Neural cell (in vitro differentiated cells): ENCODE measurements around the gene TOB1. TPM values are rescaled to one million over a fixed set of nuclear protein-coding genes. Genes with fewer than 3 reads are reported as not detected.
"Not testable (repeated sequence)": the region's sequence is repeated elsewhere in the genome, so short reads cannot be mapped to it uniquely, and the experiment has no call there.

ENCODE experiments used
- H2AFZ ChIP-seq: fragments of 200-600, 300-800 bp; sonication (generic), shearing (Covaris generic); 2 replicates; pipeline ENCODE4 v1.6.0; 2014; ENCODE audit warnings: low read depth, mild to moderate bottlenecking, antibody characterized with exemption, low read length, moderate library complexity
- H3F3A ChIP-seq: fragments of 200-600 bp; shearing (Covaris generic); 2 replicates; pipeline ENCODE4 v1.6.1; 2016; ENCODE audit warnings: mild to moderate bottlenecking, moderate library complexity, mixed read lengths, antibody characterized with exemption, low read length; ENCODE audit not compliant: insufficient read depth, poor library complexity, severe bottlenecking
- H3K27ac ChIP-seq: fragments of 200-600, 300-800 bp; sonication (generic), shearing (Covaris generic); 2 replicates; pipeline ENCODE4 v1.5.1; 2014; ENCODE audit warnings: mild to moderate bottlenecking, low read length, moderate library complexity
- H3K27me3 ChIP-seq: fragments of 300-800, 200-600 bp; sonication (generic), shearing (Covaris generic); 2 replicates; pipeline ENCODE4 v1.6.0; 2014; ENCODE audit warnings: mild to moderate bottlenecking, low read depth, low read length, moderate library complexity; ENCODE audit not compliant: insufficient read depth
- H3K36me3 ChIP-seq: fragments of 300-800, 200-600 bp; sonication (generic), shearing (Covaris generic); 2 replicates; pipeline ENCODE4 v1.5.1; 2014; ENCODE audit warnings: mild to moderate bottlenecking, antibody characterized with exemption, low read length, moderate library complexity; ENCODE audit not compliant: insufficient read depth
- H3K4me2 ChIP-seq: fragments of 300-800, 200-600 bp; sonication (generic), shearing (Covaris generic); 2 replicates; pipeline ENCODE4 v1.6.0; 2014; ENCODE audit warnings: mild to moderate bottlenecking, low read length
- H3K4me3 ChIP-seq: fragments of 300-800, 200-600 bp; sonication (generic), shearing (Covaris generic); 2 replicates; pipeline ENCODE4 v1.5.1; 2014; ENCODE audit warnings: mild to moderate bottlenecking, low read length, moderate library complexity
- H3K79me2 ChIP-seq: fragments of 200-600 bp; shearing (Covaris generic); replicated peaks from 2 replicates; pipeline ENCODE4 v1.6.0; 2014; ENCODE audit warnings: mild to moderate bottlenecking, low read length, moderate library complexity; ENCODE audit not compliant: insufficient read depth
- H3K9ac ChIP-seq: fragments of 300-800, 200-600 bp; sonication (generic), shearing (Covaris generic); 2 replicates; pipeline ENCODE4 v1.6.1; 2016; ENCODE audit warnings: mild to moderate bottlenecking, low read length, mixed read lengths
- H3K9me2 ChIP-seq: fragments of 200-600 bp; shearing (Covaris generic); 2 replicates; pipeline ENCODE4 v1.6.1; 2016; ENCODE audit warnings: mild to moderate bottlenecking, low read length, mixed read lengths; ENCODE audit not compliant: insufficient read depth
- H3K9me3 ChIP-seq: fragments of 200-600, 300-800 bp; sonication (generic), shearing (Covaris generic); 2 replicates; pipeline ENCODE4 v1.6.1; 2016; ENCODE audit warnings: mild to moderate bottlenecking, mixed run types, low read length, moderate library complexity, mixed read lengths
- H4K20me1 ChIP-seq: fragments of 200-600 bp; shearing (Covaris generic); 2 replicates; pipeline ENCODE4 v1.6.1; 2016; ENCODE audit warnings: mild to moderate bottlenecking, mixed run types; ENCODE audit not compliant: insufficient read depth
- CTCF ChIP-seq: fragments of 450-650 bp; IDR thresholded peaks from 2 replicates; pipeline ENCODE4 v1.5.1; 2014; ENCODE audit warnings: antibody characterized with exemption, mild to moderate bottlenecking, moderate library complexity; ENCODE audit not compliant: poor library complexity, severe bottlenecking
- EP300 ChIP-seq: fragments of 450-650 bp; conservative IDR thresholded peaks from 2 replicates; pipeline ENCODE4 v1.6.1; 2014; ENCODE audit warnings: antibody characterized with exemption, mild to moderate bottlenecking, moderate library complexity; ENCODE audit not compliant: poor library complexity, severe bottlenecking
- EZH2 ChIP-seq: fragments of 200-600, 300-800 bp; shearing (Covaris generic), sonication (generic); IDR thresholded peaks from 2 replicates; pipeline ENCODE4 v1.6.1; 2014; ENCODE audit warnings: antibody characterized with exemption, low read length, borderline replicate concordance, mild to moderate bottlenecking; ENCODE audit not compliant: insufficient read depth, poor library complexity, severe bottlenecking
- MXI1 ChIP-seq: fragments of 450-650 bp; conservative IDR thresholded peaks from 2 replicates; pipeline ENCODE4 v1.6.1; 2014; ENCODE audit warnings: antibody characterized with exemption, mild to moderate bottlenecking; ENCODE audit not compliant: poor library complexity, severe bottlenecking
- POLR2AphosphoS5 ChIP-seq: IDR thresholded peaks from 2 replicates; pipeline ENCODE4 v1.6.1; 2012
- RAD21 ChIP-seq: fragments of 450-650 bp; conservative IDR thresholded peaks from 2 replicates; pipeline ENCODE4 v1.6.1; 2014; ENCODE audit warnings: antibody characterized with exemption, mild to moderate bottlenecking, moderate library complexity
- SMC3 ChIP-seq: fragments of 450-650 bp; conservative IDR thresholded peaks from 2 replicates; pipeline ENCODE4 v1.6.1; 2014; ENCODE audit warnings: antibody characterized with exemption, mild to moderate bottlenecking, moderate library complexity; ENCODE audit not compliant: poor library complexity
- TAF1 ChIP-seq: IDR thresholded peaks from 2 replicates; pipeline ENCODE4 v1.6.1; 2012; ENCODE audit warnings: low read depth
- polyA plus RNA-seq: library from polyadenylated mRNA; depleted of rRNA; stranded (reverse); fragments of >200 nt; gene quantifications from 2 replicates; pipeline ENCODE4 v1.2.3, GENCODE V29; 2014
- TF ChIP-seq, protein P1 (sequence below): IDR thresholded peaks from 2 replicates; pipeline ENCODE4 v1.6.1; 2012; ENCODE audit warnings: borderline replicate concordance

TOB1 gene
- polyA plus RNA-seq, 1 donor from 2014 or later = 8.9 TPM

DNA sequence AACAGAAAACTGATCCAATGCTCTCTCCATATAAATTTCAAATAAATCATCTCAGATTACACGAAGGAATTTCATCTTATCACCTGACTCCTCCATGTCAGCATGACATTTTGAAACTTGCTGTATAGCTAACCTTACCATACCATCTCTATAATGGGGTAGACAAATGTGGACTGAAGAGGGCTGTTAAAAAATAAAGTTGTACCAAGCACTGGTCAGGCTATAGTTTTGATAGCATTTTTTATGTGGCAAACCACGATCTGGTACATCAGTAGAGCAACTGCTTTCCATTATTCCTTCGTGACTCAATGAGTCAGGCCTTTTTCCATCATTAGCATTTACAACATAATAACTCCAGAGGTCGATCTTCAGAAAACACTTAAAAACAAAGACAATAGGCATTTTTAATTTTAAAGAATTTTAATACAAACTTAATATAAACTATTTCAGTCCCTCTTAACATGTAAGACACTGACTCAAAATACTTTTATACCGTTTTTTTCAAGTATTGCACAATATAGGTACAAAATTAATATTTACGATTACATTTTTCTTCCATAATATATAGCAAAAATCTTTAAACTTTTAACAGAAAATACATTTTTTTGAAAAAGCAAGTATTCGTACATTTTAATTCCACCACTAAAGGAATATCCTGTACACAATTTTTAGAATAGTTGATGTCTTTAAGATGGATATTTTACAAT, 4.2 kb downstream of the TOB1 start:
- Histone ChIP-seq H3K27ac (no peak overlapping the region), H3K79me2 (peaks cover 44% of the 10 kb centered on the region), H3K4me2 (peak overlapping the region; percentile 47), H3K27me3 (no peaks in the 10 kb centered on the region), H2AFZ (no peak overlapping the region), H3K36me3 (no peaks in the 10 kb centered on the region), H4K20me1 (no peaks in the 10 kb centered on the region), H3K4me3 (peak overlapping the region; percentile 70), H3F3A (no peaks in the 10 kb centered on the region), H3K9ac (no peak overlapping the region), H3K9me2 (no peaks in the 10 kb centered on the region), H3K9me3 (no peaks in the 10 kb centered on the region)
- no peak for TF ChIP-seq TAF1
- TF ChIP-seq, protein P1, sequence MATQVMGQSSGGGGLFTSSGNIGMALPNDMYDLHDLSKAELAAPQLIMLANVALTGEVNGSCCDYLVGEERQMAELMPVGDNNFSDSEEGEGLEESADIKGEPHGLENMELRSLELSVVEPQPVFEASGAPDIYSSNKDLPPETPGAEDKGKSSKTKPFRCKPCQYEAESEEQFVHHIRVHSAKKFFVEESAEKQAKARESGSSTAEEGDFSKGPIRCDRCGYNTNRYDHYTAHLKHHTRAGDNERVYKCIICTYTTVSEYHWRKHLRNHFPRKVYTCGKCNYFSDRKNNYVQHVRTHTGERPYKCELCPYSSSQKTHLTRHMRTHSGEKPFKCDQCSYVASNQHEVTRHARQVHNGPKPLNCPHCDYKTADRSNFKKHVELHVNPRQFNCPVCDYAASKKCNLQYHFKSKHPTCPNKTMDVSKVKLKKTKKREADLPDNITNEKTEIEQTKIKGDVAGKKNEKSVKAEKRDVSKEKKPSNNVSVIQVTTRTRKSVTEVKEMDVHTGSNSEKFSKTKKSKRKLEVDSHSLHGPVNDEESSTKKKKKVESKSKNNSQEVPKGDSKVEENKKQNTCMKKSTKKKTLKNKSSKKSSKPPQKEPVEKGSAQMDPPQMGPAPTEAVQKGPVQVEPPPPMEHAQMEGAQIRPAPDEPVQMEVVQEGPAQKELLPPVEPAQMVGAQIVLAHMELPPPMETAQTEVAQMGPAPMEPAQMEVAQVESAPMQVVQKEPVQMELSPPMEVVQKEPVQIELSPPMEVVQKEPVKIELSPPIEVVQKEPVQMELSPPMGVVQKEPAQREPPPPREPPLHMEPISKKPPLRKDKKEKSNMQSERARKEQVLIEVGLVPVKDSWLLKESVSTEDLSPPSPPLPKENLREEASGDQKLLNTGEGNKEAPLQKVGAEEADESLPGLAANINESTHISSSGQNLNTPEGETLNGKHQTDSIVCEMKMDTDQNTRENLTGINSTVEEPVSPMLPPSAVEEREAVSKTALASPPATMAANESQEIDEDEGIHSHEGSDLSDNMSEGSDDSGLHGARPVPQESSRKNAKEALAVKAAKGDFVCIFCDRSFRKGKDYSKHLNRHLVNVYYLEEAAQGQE = no peak
- no peak for TF ChIP-seq EZH2
- TF ChIP-seq MXI1 = no peak
- TF ChIP-seq EP300 = no peak

- Histone ChIP-seq H2AFZ (no peak overlapping the region), H3K9me2 (no peaks in the 10 kb centered on the region), H3K4me2 (no peak overlapping the region), H3K79me2 (peaks cover 44% of the 10 kb centered on the region), H3K9ac (no peak overlapping the region), H3K9me3 (no peaks in the 10 kb centered on the region), H3K36me3 (no peaks in the 10 kb centered on the region), H4K20me1 (no peaks in the 10 kb centered on the region), H3K27me3 (no peaks in the 10 kb centered on the region), H3F3A (no peaks in the 10 kb centered on the region), H3K27ac (no peak overlapping the region), H3K4me3 (no peak overlapping the region)
- no peak for TF ChIP-seq MXI1
- TF ChIP-seq SMC3 = no peak
- no peak for TF ChIP-seq TAF1
- no peak for TF ChIP-seq POLR2AphosphoS5
- no peak for TF ChIP-seq CTCF
- no peak for TF ChIP-seq RAD21
- TF ChIP-seq EP300 = no peak
- TF ChIP-seq, protein P1 = no peak
- TF ChIP-seq EZH2 = no peak
Measured at GRCh38 chr17:50861334-50861676, 4.8 kb downstream of the TOB1 start.

GRCh38 chr17:50859727-50860126, 6.4 kb downstream of the TOB1 start:
- H3K9me3 ChIP-seq, H3K9ac ChIP-seq, H3K4me2 ChIP-seq, H3F3A ChIP-seq, H3K27ac ChIP-seq, H3K36me3 ChIP-seq, H3K4me3 ChIP-seq, H3K9me2 ChIP-seq, H3K27me3 ChIP-seq, H4K20me1 ChIP-seq, H2AFZ ChIP-seq: not testable (repeated sequence)
- peaks cover 36% of the 10 kb centered on the region for H3K79me2 ChIP-seq
